ENCODE measurements around the gene TMEM258.

DNA sequence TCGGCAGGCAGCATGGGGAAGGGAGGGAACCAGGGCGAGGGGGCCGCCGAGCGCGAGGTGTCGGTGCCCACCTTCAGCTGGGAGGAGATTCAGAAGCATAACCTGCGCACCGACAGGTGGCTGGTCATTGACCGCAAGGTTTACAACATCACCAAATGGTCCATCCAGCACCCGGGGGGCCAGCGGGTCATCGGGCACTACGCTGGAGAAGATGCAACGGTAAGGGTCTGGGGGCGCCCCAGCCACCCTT, 35.9 kb upstream of the TMEM258 start:
- TF ChIP-seq POLR2A (IDR thresholded peaks at IDR 0.05; ENCODE audit: low read depth, low read length) (no peak), SMC3 (IDR thresholded peaks at IDR 0.05; ENCODE audit: low read depth, low read length) (no peak), CHD1 (IDR thresholded peaks at IDR 0.05; ENCODE audit: low read depth, low read length) (no peak), MXI1 (IDR thresholded peaks at IDR 0.05; ENCODE audit: borderline replicate concordance, low read depth, low read length) (no peak), FOS (IDR thresholded peaks at IDR 0.05; ENCODE audit: low read depth, low read length) (no peak)
- TF ChIP-seq, protein P1, sequence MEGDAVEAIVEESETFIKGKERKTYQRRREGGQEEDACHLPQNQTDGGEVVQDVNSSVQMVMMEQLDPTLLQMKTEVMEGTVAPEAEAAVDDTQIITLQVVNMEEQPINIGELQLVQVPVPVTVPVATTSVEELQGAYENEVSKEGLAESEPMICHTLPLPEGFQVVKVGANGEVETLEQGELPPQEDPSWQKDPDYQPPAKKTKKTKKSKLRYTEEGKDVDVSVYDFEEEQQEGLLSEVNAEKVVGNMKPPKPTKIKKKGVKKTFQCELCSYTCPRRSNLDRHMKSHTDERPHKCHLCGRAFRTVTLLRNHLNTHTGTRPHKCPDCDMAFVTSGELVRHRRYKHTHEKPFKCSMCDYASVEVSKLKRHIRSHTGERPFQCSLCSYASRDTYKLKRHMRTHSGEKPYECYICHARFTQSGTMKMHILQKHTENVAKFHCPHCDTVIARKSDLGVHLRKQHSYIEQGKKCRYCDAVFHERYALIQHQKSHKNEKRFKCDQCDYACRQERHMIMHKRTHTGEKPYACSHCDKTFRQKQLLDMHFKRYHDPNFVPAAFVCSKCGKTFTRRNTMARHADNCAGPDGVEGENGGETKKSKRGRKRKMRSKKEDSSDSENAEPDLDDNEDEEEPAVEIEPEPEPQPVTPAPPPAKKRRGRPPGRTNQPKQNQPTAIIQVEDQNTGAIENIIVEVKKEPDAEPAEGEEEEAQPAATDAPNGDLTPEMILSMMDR (conservative IDR thresholded peaks at IDR 0.05; ENCODE audit: low read depth, low read length), result no peak
- TF ChIP-seq, protein P2, sequence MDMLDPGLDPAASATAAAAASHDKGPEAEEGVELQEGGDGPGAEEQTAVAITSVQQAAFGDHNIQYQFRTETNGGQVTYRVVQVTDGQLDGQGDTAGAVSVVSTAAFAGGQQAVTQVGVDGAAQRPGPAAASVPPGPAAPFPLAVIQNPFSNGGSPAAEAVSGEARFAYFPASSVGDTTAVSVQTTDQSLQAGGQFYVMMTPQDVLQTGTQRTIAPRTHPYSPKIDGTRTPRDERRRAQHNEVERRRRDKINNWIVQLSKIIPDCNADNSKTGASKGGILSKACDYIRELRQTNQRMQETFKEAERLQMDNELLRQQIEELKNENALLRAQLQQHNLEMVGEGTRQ (IDR thresholded peaks at IDR 0.05; ENCODE audit: low read depth, low read length), result no peak

Data from IMR-90 (cell line).